Measurements from ENCODE around the gene PHF14.

GRCh38 chr7:11188529-11189310, 215.0 kb downstream of the PHF14 start:
- no peak for TF ChIP-seq CTCF (IDR thresholded peaks at IDR 0.05)
- no peak for TF ChIP-seq POLR2A (IDR thresholded peaks at IDR 0.05)

All from body of pancreas (tissue), 4 donors.